Measurements from ENCODE around the gene PTPN11.
"Not testable (repeated sequence)": the region's sequence is repeated elsewhere in the genome, so short reads cannot be mapped to it uniquely, and the experiment has no call there.

The PTPN11 gene

GRCh38 chr12:112418608-112419296 lies at the start of gene PTPN11:
PTPN11 (plus strand) TSS chr12:112418947; CDS start chr12:112419112, 165 bp downstream.
- DNase-seq = peak; percentile 70

GRCh38 chr12:112370199-112370598 lies 48.5 kb upstream of the PTPN11 start:
- DNase-seq = no peak

GRCh38 chr12:112370868-112371510 lies 47.8 kb upstream of the PTPN11 start:
- DNase-seq = no peak

- DNase-seq = no peak
These were observed 44.5 kb upstream of the PTPN11 start for GRCh38 chr12:112374166-112374740.

GRCh38 chr12:112375105-112375504 lies 43.6 kb upstream of the PTPN11 start:
- no peak for DNase-seq

- DNase-seq = no peak
These were observed 37.9 kb upstream of the PTPN11 start for GRCh38 chr12:112380663-112381405.

GRCh38 chr12:112381406-112381882 lies 37.3 kb upstream of the PTPN11 start:
- DNase-seq = no peak

- peak; percentile 91 for DNase-seq
These were observed 36.6 kb upstream of the PTPN11 start, which contains the start of gene HECTD4 for GRCh38 chr12:112381883-112382796. HECTD4 (minus strand) TSS chr12:112382431; CDS start chr12:112382128, 303 bp downstream.

- DNase-seq = no peak
These were observed 35.9 kb upstream of the PTPN11 start for GRCh38 chr12:112382866-112383265.

- DNase-seq = no peak
These were observed 32.0 kb upstream of the PTPN11 start for GRCh38 chr12:112386726-112387125.

- no peak for DNase-seq
These were observed 29.5 kb upstream of the PTPN11 start for GRCh38 chr12:112389228-112389627.

- DNase-seq = not testable (repeated sequence)
These were observed 28.7 kb upstream of the PTPN11 start for GRCh38 chr12:112389922-112390654.

GRCh38 chr12:112393328-112393727 lies 25.4 kb upstream of the PTPN11 start:
- no peak for DNase-seq

GRCh38 chr12:112401054-112401453 lies 17.7 kb upstream of the PTPN11 start:
- DNase-seq = no peak

- DNase-seq = no peak
These were observed 16.7 kb upstream of the PTPN11 start for GRCh38 chr12:112401903-112402498.

- no peak for DNase-seq
These were observed 11.9 kb upstream of the PTPN11 start for GRCh38 chr12:112406519-112407488.

GRCh38 chr12:112407683-112408082 lies 11.1 kb upstream of the PTPN11 start:
- DNase-seq = not testable (repeated sequence)

GRCh38 chr12:112408621-112409020 lies 10.1 kb upstream of the PTPN11 start:
- no peak for DNase-seq

- DNase-seq = peak; percentile 95
These were observed 9.5 kb upstream of the PTPN11 start, which contains the start of gene RPL6 for GRCh38 chr12:112409064-112409905. RPL6 (minus strand) TSS chr12:112409605; CDS start chr12:112408656, 949 bp downstream.
